Heart right ventricle (tissue), 16 donors: ENCODE results near the gene PPIA. TPM values are rescaled to one million over a fixed set of nuclear protein-coding genes. Genes with fewer than 3 reads are reported as not detected.

Experiments used
- ATAC-seq, 8 donors: fragments of 200-7000 bp; cut with Tn5 transposase; one replicate each; pipeline ENCODE4 v1.9.1; 2020; ENCODE audit warnings: mild to moderate bottlenecking in 8 of 8, moderate library complexity in 8 of 8, moderate number of reproducible peaks in 1 of 8
- DNase-seq, 2 donors: peaks; one replicate each; pipeline ENCODE4 v3.0.0-alpha.2; 2020
- H3K27ac ChIP-seq, 10 donors: fragments of 200-600 bp; sonication (generic) in 2 of 10; one replicate each; pipeline versions ENCODE4 v1.5.0 to v1.8.0; 2020 to 2022; ENCODE audit warnings: mild to moderate bottlenecking in 3 of 10
- H3K27me3 ChIP-seq, 7 donors: fragments of 200-600 bp; one replicate each; pipeline ENCODE4 v1.8.0; 2021 to 2022; ENCODE audit warnings: mild to moderate bottlenecking in 2 of 7
- H3K36me3 ChIP-seq, 9 donors: fragments of 200-600 bp; sonication (generic) in 1 of 9; one replicate each; pipeline versions ENCODE4 v1.5.0 to v1.8.0; 2020 to 2022; ENCODE audit warnings: mild to moderate bottlenecking in 2 of 9
- H3K4me1 ChIP-seq, 9 donors: fragments of 200-600 bp; sonication (generic) in 1 of 9; one replicate each; pipeline versions ENCODE4 v1.5.0 to v1.8.0; 2020 to 2022; ENCODE audit warnings: mild to moderate bottlenecking in 4 of 9
- H3K4me3 ChIP-seq, 10 donors: fragments of 200-600 bp; sonication (generic) in 2 of 10; one replicate each; pipeline versions ENCODE4 v1.5.0 to v1.8.0; 2020 to 2022; ENCODE audit warnings: mild to moderate bottlenecking in 7 of 10, moderate library complexity in 2 of 10
- H3K9me3 ChIP-seq, 11 donors: fragments of 200-600 bp in 10 of 11; sonication (generic) in 2 of 11; one replicate each; pipeline versions ENCODE4 v1.5.0 to v1.8.0; 2013 to 2022; ENCODE audit warnings: mild to moderate bottlenecking in 2 of 11, control low read depth in 1 of 11, moderate library complexity in 1 of 11
- WGBS, 2 donors: extraction: QIAGEN DNeasy Blood & Tissue Kit; methylation state at CpG; one replicate each; pipeline ENCODE4 v1.1.7; 2013; ENCODE audit warnings: inconsistent platforms in 1 of 2; 5-methylcytosine and 5-hydroxymethylcytosine counted together
- intact Hi-C, 10 donors: fragments of 100-400 bp; cut with DNase I; formaldehyde crosslinking; loops; one replicate each; pipeline versions ENCODE4 v1.11.1 to v1.14.2; 2022
- long read RNA-seq, 3 donors: library from polyadenylated mRNA; unstranded; transcript quantifications; one replicate each; pipeline ENCODE4 v2.0.0, GENCODE V29; 2020 to 2021
- polyA plus RNA-seq, 2 donors: library from polyadenylated mRNA; stranded (reverse); fragments of 200-250 nt; gene quantifications; one replicate each; pipeline ENCODE4 v1.2.3, GENCODE V29; 2013
- total RNA-seq, 10 donors: library from RNA; stranded (reverse); fragmentation: NEBNext Ultra II Directional in 3 of 10; extraction: Animal tissue kit (Norgen Biotek cat#: 25700) in 3 of 10; gene quantifications; one replicate each; pipeline versions ENCODE4 v1.2.1 to v1.2.4, GENCODE V29; 2021 to 2023
- TF ChIP-seq, protein P1 (sequence below), 9 donors: fragments of 200-600 bp; sonication (generic) in 2 of 9; IDR thresholded peaks; one replicate each; pipeline versions ENCODE4 v1.5.0 to v1.8.0; 2021 to 2022; ENCODE audit warnings: antibody characterized with exemption in 9 of 9, mild to moderate bottlenecking in 5 of 9, moderate library complexity in 1 of 9
- donor health status: Arrhythmogenic right ventricular cardiomyopathy.
- donor health status: ischemic (EF 13 %, LVEDD 7.1; RV severe dilation, severe dysfunction).
- donor health status: healthy with polysubstance abuse.
- donor health status: DM: no; HTN: yes; CAD: no.
- donor health status: DM: no; HTN: no; CAD: no.
- donor health status: ischemic (EF 25% LVEDD 6.9; RV normal size, moderate dysfunction).
- donor health status: ischemic (EF 25% LVEDD 5.7; RV mildly dilated, moderate dysfunction).
- donor health status: healthy.
- donor health status: DM: yes; HTN: yes; CAD: no.
- donor health status: Ischemic cardiomyopathy.
- donor health status: ischemic (EF 35%, LVEDD 5.7; RV mildly dilated, moderate dysfunction).
- donor health status: nonischemic (EF 11% LVEDD 7.7; RV severe dilation, severe dysfunction).
- donor health status: DM: yes; HTN: yes; CAD: no.
- donor health status: PGD.
- donor health status: ischemic (EF 29% LVEDD 5.4; RV normal size, mild dysfunction).
- donor health status: nonischemic (EF 23%, LVEDD 6.1; RV moderate dilation, normal function).

PPIA gene
- total RNA-seq = 100 to 1,000 TPM; 355 to 728 (median 423) TPM
- polyA plus RNA-seq = 1,000 to 10,000 TPM; 1,028 to 3,654 TPM
- long read RNA-seq, donor 1, transcript PPIA-204 (5 exons, 2,238 nt) = major isoform, 270 of 288 reads
- long read RNA-seq, donor 1, partial matches to known transcripts = 11 of 288 reads
- long read RNA-seq, donor 1, other reads (novel, unspliced or antisense) = 4 of 288 reads
- long read RNA-seq, donor 2, transcript PPIA-204 (5 exons, 2,238 nt) = major isoform, 300 of 312 reads
- long read RNA-seq, donor 2, partial matches to known transcripts = 5 of 312 reads
- long read RNA-seq, donor 2, other reads (novel, unspliced or antisense) = 5 of 312 reads
- long read RNA-seq, donor 3, transcript PPIA-204 (5 exons, 2,238 nt) = major isoform, 191 of 209 reads
- long read RNA-seq, donor 3, partial matches to known transcripts = 9 of 209 reads
- long read RNA-seq, donor 3, other reads (novel, unspliced or antisense) = 6 of 209 reads

GRCh38 chr7:44796504-44797328 is at the start of gene PPIA:
Gene PPIA, plus strand, starts transcription at chr7:44796681. Its CDS starts 44 bp downstream, at chr7:44796725.
- Histone ChIP-seq H3K4me1 (peaks cover 0 to 38% (median 27%) of the 10 kb centered on the region in 9 donors), H3K36me3 (peaks cover 0 to 35% (median 19%) of the 10 kb centered on the region in 9 donors), H3K9me3 (no peaks in the 10 kb centered on the region), H3K4me3 (peak within 1 kb of the TSS; percentile 50 to 86 (median 82)), H3K27me3 (no peaks in the 10 kb centered on the region), H3K27ac (peak within 1 kb of the TSS; percentile 97 to 100 (median 100))
- TF ChIP-seq, protein P1, sequence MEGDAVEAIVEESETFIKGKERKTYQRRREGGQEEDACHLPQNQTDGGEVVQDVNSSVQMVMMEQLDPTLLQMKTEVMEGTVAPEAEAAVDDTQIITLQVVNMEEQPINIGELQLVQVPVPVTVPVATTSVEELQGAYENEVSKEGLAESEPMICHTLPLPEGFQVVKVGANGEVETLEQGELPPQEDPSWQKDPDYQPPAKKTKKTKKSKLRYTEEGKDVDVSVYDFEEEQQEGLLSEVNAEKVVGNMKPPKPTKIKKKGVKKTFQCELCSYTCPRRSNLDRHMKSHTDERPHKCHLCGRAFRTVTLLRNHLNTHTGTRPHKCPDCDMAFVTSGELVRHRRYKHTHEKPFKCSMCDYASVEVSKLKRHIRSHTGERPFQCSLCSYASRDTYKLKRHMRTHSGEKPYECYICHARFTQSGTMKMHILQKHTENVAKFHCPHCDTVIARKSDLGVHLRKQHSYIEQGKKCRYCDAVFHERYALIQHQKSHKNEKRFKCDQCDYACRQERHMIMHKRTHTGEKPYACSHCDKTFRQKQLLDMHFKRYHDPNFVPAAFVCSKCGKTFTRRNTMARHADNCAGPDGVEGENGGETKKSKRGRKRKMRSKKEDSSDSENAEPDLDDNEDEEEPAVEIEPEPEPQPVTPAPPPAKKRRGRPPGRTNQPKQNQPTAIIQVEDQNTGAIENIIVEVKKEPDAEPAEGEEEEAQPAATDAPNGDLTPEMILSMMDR (IDR thresholded peaks at IDR 0.05) = no peak
- ATAC-seq (peak; percentile 93 to 96 (median 94)), DNase-seq (peak; percentile 99)
- 0 to 1% methylated on average over 86 to 99 of the region's 99 CpGs for WGBS, 2 donors
- intact Hi-C loops = loop anchor here in 7 of 10 donors (1.0 to 10.0 kb wide), 10 partner anchors 34 to 190 kb away; partner anchors contain the start of genes H2AZ2 (in 4 of the 7), ZMIZ2 (in 3 of the 7) and OGDH (in 1 of the 7)

- ATAC-seq = peak; percentile 98 to 99 (median 98)
- peaks cover 0 to 10% (median 0%) of the 10 kb centered on the region in 9 donors for H3K36me3 ChIP-seq
- 2% methylated on average over 49 to 92 of the region's 92 CpGs for WGBS, 2 donors
- no peaks in the 10 kb centered on the region for H3K27me3 ChIP-seq
- peaks cover 9 to 53% (median 31%) of the 10 kb centered on the region in 9 donors for H3K4me1 ChIP-seq
- intact Hi-C loops = loop anchor here in 5 of 10 donors (1.0 to 5.0 kb wide), 7 partner anchors 48 to 161 kb away; partner anchors contain the start of genes PPIA (in 3 of the 5) and H2AZ2 (in 1 of the 5)
- DNase-seq = peak; percentile 91 to 95
- TF ChIP-seq, protein P1 (IDR thresholded peaks at IDR 0.05) = no peak
- peak within 1 kb of the TSS; percentile 63 to 93 (median 90) for H3K4me3 ChIP-seq
- H3K9me3 ChIP-seq = no peaks in the 10 kb centered on the region
- H3K27ac ChIP-seq = peak within 1 kb of the TSS; percentile 91 to 99 (median 98)
These were observed 48.2 kb upstream of the PPIA start, which contains the start of gene ZMIZ2 for GRCh38 chr7:44748045-44748947. Gene ZMIZ2, plus strand, starts transcription at chr7:44748847. Its CDS starts 7,403 bp downstream, at chr7:44756250.

GRCh38 chr7:44748948-44749731 is 47.3 kb upstream of the PPIA start:
- DNase-seq (no peak), ATAC-seq (peak in 1 of 8 donors; percentile 6)
- Histone ChIP-seq H3K27ac (peak overlapping the region in 9 of 10 donors; percentile 70 to 99 (median 99)), H3K27me3 (no peaks in the 10 kb centered on the region), H3K4me1 (peaks cover 9 to 53% (median 33%) of the 10 kb centered on the region in 9 donors), H3K9me3 (no peaks in the 10 kb centered on the region), H3K36me3 (peaks cover 0 to 10% (median 0%) of the 10 kb centered on the region in 9 donors), H3K4me3 (peak overlapping the region; percentile 63 to 93 (median 90))
- TF ChIP-seq, protein P1 (IDR thresholded peaks at IDR 0.05) = no peak
- intact Hi-C loops = loop anchor here in 5 of 10 donors (1.0 to 5.0 kb wide), 7 partner anchors 47 to 162 kb away; partner anchors contain the start of genes PPIA (in 3 of the 5) and H2AZ2 (in 1 of the 5)
- 1 to 2% methylated on average over 53 to 60 of the region's 60 CpGs for WGBS, 2 donors
